Stimulated activated CD4-positive, alpha-beta T cell treated with anti-CD3 and anti-CD28 coated beads, Interleukin-4, amount 100 ng/mL, for 24 hours (primary cell): ENCODE data around the gene DLGAP1.
"Not testable (repeated sequence)": the region's sequence is repeated elsewhere in the genome, so short reads cannot be mapped to it uniquely, and the experiment has no call there.

Source experiments
- DNase-seq: peaks from one replicate; pipeline ENCODE4 v3.0.0-alpha.2; 2020

The DLGAP1 gene

DNA sequence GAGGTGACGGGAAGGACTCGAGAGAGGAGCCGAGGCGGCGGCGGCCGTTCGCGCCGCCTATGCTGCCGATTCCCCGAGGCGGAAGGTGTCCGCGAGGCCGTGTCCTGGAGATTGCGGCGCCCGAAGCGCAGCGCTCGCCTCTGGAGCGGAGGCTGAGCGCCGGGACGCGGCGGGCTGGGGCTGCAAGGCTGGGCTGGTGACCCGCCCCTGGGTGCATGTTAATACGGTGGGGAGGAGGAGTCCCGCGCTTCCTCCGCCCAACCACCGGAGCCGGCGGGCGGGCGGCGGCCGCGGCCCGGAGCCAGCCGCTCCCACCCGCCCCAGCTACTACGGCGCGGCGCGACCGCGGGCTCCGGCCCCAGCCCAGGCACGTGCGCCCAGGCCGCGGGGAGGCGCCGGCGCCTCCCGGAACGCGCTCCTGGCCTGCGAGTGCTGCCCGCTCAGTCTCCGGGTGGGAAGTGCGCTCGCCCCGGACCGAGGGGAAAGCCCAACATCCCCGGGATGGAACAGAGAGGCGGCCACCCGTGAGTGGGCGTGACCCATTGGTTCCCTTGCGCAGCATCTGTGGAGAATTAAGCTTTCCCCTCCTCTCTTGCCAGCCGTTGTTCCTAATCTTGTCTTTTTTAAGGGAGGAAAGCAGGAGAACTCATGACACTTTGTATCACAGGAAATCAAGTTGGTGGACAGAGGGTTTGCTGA lies at the start of gene DLGAP1:
Gene DLGAP1 (minus strand): TSS at position 195 of the 699 bp plus-strand sequence.
- DNase-seq, result no peak

DNA sequence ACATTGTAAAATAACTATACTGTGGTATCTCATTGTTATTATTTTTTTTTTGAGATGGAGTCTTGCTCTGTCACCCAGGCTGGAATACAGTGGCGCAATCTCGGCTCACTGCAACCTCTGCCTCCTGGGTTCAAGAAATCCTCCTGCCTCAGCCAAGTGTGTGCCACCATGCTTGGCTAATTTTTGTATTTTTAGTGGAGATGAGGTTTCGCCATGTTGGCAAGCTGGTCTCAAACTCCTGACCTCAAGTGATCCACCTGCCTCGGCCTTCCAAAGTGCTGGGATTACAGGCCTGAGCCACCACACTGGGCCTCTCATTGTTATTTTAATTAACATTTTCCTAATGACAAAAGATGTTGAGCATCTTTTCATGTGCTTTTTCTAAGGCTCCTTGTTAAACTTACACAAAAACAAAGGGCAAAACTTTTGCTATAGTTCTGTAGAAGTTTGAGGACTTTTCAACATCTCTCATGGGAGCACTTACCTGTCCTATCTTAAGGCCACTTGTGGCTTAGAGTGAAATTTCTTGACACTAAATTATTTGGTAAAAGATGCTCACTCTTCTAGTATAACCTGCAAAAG lies 39.7 kb upstream of the DLGAP1 start:
- DNase-seq, result not testable (repeated sequence)

DNA sequence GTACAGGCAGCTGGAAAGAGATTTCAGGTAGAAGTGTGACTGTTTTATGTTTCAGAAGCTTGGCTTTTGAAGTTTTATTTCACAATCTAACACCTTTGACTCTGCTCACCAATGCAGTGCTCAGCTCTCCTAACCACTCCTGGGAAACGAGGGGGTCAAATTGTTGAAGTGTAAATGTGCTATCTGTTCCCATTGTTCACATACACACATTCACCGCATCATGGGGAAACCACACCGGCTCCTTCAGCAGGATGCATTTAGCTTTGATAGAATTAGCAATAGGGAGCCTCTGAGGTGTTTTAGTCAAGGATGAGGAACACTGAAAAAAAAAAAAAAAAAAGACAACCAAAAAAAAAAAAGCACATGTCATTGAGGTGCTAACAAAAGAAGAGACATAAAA lies 13.4 kb upstream of the DLGAP1 start:
- DNase-seq, result no peak

DNA sequence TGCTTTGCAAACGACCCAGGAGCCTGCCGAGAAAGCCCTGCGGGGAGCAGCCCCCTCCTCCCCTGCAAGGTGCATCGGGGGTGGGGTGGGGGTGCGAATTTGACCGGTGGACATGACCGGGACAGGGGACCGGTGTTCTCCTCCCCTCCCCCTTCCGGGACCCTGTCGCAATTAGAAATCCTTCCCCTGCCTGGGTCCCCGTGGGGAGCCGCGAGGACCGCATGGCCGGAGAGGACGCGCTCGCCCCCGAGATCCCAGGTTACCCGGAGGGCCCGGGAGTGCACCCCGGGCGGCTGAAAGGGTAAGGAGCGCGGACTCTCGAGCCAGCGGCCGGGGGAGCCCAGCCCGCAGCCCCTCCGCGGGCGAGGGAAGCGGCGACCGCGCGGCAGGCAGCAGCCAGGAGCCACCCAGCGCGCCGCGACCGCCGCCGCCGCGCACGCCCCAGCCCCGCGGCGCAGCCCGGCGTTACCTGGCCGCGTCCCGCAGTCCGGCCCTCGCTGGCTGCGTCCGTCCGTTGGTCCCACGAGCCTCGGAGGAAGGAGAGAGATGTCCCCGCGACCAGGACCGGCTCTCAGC lies 482 bp downstream of the DLGAP1 start:
- DNase-seq, result no peak

DNA sequence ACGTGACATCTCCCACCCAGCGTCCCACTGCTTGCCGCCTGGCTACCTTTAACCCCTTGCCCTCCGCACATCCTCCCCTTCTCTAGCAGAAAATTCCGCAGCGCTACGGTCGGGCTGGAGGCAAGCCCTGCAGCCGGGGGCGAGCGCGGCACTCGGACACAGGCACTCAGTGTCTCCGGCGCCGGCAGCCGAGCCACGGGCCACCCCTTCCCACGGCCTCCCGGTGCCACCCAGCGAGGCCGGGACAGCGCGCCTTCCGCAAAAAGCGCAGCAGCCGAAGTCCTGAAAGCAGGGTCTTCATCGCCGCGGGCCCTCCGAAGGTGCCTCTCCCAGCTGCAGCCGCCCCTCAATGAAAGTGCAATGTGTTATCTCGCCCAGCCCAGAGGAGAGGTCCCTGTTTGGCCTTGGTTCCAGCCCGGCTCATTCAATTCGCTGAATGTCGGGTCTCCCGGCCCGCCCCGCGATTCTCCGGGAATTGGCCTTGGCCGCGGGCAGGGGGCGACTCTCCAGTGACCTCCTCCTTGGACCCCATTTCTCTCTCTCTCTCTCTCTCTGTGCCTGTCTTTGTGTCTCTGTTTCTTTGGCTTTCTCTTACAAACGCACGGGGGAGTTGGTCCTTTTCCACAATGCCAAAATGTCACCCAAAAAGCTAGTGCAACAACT lies 1.1 kb downstream of the DLGAP1 start:
- no peak for DNase-seq

DNA sequence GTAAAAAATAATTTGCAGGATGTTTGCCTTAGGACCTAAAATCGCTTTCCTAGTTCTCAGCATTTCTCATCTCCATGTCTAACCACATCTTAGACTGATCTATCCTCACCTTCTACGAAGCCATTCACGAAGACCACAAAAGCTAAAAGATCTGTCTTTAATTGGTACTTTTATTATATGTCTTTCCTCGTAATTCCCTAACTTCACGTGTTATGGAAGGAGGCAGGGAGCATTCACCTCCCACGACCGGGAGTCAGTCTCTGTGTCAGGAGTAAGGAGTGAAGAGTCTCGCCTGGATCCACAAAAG lies 1.6 kb downstream of the DLGAP1 start:
- DNase-seq, result no peak

DNA sequence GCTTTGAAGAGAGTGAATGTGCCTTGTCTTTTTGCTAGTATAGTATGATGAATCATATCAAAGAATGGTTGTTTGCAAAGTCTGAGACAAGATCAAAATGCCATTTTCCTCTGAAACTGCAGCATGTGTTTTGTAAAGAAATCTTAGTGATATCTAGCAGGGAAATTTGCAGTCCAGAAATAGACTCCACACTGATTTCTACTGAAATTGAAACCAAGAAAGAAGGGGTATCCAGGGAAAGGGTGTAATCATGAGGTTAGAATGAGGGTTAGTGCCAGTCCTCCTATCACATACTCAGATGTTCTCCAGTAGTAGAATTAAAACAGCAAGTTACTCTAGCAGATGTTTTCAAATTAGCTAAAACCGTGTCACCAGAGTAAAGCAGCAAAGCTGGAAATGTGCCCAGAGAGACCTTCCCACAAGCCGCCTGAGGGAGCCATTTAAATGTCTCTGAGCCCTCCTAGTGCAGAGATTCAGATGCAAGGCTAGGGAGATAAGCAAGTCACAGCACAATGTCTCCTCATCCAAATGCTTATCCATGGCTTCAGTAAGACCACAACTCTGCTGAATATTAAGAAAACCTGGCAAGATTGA lies 4.9 kb downstream of the DLGAP1 start:
- no peak for DNase-seq

DNA sequence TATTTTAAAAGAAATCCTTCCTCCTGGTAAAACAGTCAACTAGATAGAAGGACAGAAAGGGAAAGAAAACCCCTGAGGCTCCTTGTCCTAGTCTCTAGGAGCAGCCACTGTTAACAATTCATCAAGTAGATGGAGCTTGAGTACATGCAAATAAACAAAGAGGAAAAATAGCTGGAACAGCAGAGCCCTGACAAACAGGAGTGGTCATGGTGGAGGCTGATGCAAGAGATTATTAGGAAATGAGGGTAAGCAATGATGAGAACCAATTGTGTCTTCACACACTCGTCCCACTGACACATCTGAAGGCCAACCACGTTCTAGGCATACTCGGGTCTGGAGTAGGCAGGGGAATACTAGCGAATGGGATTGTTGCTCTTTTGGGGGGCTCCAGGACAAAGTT lies 9.2 kb downstream of the DLGAP1 start:
- DNase-seq, result no peak

DNA sequence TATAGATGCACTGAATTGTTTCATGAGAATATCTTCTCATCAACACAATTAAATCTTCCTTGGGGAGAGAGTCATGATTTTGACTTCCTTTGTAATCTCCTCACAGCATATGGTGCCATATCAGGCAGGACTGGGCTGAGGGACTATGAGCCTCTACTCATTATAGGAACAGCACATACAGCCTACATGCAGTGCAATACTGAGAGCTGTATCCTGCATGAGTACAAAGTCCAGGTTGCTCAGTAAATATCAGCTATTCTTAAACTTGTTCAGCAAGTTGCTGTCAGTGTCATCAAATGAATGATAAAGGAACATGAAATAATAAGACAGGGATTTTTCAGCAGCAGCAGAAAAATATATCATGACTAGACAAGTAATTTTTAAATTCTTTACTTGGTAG lies 10.8 kb downstream of the DLGAP1 start:
- no peak for DNase-seq

DNA sequence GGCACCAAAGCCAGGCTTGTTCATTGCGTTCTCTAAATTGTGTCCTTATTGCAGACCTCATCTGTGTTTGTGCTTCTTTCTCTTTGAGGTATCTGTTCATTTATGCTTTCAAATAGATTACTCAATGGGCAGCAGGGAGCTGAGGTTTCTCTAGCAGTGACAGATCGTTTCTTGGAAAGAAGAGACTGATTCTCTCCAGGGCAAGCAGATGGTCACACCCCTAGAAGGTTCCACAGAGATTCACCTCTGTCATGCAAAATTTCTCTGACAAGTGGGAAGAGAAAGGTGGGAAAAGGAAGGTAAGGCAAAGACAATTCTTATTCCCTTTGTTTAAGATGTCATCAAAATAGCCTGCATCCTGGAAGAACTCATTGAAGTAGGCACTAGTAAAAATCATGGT lies 14.0 kb downstream of the DLGAP1 start:
- DNase-seq, result no peak

DNA sequence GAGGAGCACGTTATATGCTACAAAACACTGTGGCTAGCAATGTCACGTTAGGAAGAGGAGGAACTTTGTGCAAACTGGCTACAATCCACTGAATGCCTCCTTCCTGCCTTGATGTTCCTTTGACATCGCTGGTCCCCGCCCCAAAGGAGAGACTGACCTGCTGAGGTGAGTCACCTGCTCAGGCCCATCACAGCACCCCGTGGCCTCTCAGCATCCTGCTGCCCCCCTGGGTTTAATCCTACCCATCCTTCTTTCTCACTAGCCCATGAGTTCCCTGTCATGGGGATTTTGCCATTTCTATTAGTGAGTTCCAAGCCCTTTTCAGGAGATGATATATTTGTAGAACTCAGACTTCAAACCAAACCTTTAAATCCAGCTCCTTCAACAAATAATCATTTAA lies 16.2 kb downstream of the DLGAP1 start:
- DNase-seq, result no peak

DNA sequence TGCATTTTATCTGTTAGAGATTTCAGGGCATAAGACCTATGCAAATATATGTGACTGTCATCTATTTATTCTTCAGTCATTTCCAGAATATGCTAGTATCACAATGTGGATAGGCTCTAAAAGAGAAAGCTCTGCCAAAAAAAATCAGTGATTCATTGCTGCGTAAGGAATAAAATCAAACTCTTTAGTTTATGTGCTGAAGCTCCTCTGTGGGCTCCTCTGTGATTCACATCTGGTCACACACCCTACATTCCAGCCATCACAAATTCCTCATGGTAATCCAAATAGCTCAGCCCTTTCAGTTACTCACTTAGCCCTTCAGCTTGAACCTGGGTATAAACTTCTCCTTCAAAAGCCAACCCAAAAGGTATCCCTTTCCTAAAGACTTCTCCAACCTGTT lies 21.4 kb downstream of the DLGAP1 start:
- DNase-seq, result no peak

DNA sequence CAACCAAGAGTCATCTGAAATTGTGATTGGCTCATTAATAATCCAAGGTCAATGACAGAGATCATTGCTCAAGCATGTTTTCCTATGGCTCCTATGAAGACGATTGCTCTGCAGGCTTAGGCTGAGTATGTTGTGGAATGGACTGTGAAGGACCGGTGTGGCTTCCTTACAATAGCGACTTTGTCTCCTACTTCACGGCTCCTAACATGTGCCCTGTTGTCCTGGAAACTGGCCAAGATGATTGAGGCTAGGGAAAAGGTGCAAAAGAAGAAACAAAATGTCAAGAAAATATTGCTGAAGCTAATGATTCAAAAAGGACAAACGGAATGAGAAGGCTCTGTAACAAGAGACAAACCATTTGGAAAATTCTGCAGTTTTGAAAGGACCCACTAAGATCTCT lies 24.3 kb downstream of the DLGAP1 start:
- DNase-seq, result no peak

DNA sequence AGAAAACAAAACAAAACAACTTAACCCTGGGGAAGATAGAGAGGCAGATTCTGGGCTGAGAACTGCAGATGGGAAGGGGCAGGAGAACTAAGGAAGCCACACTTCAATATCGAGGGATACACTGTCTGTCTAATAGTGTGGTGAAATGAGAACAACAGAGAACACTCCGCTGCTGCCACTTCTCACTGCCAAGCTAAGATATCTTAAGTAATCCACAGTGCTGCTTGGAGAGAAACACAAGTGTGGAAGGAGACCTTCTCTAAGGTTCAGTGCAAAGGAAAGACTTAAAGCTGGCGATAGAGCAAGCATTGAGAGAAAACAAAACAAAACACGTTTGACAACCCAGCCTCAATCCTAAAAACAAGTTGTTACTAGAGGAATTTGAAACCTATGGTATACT lies 37.4 kb downstream of the DLGAP1 start:
- no peak for DNase-seq

DNA sequence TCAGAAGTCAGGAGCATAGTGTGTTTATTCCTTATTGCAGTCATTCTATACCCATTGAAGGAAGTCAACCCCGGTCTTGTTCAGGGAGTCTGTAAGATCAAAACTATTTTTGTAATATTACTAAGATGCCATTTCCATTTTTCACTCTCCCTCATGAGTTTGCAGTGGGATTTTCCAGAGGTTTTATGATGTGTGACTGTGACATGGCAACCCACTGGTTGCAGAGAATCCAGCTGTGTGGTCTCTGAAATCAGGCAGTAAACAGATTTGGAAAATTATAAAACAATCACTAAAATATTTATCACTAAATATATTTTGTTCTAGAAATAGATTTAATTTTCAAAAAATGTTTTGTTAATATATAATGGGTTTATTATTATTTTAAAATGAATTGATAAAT lies 38.1 kb downstream of the DLGAP1 start:
- no peak for DNase-seq

DNA sequence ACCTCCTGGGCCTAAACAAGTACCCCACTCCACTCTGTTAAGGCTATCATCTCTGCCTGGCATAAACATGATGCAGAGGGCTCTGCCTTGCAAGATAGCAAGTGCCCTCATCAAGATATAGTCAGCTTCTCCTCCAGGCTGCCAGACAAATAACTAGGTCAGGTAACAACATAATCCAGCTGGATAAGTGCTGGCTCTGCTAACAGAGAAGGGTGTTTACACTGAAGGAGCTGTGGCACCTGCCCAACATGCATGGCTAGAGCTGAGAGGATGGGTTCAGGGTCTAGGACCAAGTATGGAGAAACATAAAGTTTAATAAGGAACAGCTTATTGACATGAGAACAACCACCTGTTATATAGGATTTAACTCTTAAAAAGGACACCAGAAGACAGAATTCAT lies 42.8 kb downstream of the DLGAP1 start:
- DNase-seq, result no peak

DNA sequence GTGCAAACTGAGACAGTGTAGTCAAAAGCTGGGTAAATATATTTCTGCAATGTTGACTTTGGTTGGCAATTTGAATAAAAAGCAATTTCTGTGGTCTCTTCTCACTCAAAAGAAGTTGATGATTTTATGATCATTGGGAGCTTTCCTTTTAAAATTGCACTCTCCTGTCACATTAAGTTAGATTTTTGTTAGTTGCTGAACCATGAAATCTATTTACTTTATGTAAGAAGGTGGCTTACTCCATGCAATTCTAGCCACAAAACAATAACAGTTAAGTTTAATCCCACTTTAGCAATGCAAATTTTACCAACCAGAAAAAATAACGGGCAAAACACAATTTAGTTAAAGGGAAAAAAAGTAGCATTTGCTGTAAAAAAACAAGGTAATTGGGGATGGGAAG lies 48.3 kb downstream of the DLGAP1 start:
- no peak for DNase-seq

DNA sequence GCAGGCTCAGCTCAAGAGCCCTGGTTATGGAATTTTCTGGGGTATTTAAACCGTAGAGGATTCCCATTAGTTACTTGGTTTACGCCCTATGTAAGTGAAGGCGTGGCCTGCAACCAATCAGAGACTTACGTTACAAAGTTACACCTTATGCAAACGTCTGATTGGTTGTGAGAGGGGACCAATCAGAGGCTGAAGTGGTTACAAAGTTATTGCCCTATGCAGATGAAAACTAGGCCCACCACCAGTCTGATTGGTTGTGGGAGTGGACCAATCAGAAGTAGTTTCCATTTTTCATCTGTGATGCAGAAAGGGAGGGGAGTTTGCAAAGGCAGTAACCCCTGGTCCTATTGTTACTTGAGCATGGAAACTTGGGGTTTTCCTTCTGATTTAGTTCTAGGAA lies 49.1 kb downstream of the DLGAP1 start:
- no peak for DNase-seq

DNA sequence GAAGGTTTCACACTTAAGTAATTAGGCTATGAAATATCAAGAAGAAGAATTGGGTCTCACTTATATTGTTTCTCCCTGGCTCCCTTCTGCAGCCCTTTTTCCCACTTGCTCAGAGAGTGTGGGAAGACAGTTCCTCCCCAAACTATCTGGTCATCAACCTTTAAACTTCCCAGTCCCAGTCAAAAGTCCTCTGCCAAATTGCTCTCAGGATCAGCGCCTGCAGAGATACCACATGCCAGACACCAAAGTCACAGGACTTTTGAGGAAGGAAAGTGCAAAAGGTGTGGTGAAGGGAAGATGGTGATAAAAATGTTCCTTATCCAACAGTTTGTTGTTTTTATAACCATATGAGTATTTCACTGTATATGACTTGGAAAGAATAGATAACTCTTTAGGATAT lies 51.3 kb downstream of the DLGAP1 start:
- DNase-seq, result no peak

DNA sequence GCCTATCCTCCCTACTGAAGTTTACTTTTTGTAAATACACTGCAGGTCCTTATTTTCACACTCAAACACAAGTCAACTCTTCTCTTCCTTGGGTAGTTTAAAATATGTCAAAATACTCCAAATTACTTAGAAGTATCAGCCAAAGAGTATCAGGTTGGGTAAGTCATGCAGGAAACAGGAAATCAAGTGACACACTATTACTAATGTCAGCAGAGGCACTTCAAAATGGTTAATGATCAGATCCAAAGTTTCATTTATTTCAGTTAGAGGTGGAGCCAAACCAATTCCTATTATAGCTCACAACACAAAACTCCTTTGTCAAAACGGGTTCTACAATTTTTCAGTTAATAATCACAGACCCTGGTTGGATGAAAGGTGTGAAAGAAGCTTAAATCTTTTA lies 54.2 kb downstream of the DLGAP1 start:
- no peak for DNase-seq

DNA sequence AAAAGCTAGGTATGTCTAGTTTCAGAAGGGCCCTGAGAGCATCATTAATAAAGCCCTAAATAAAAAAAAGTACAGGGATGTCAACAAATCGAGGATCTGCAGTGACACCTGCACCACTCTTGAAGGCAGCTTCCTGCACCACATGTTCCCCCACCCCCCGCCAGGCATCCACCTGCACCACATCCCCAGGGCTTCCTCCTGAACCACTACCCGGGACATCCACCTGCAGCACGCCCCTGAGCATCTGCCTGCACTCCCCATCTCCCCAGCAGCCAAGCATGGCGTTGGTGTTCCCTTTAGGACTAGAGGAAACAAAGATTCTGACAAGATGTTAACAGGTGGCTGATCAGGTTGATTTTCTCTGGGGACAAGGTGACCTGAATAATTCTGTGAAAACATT lies 55.2 kb downstream of the DLGAP1 start:
- DNase-seq, result no peak

DNA sequence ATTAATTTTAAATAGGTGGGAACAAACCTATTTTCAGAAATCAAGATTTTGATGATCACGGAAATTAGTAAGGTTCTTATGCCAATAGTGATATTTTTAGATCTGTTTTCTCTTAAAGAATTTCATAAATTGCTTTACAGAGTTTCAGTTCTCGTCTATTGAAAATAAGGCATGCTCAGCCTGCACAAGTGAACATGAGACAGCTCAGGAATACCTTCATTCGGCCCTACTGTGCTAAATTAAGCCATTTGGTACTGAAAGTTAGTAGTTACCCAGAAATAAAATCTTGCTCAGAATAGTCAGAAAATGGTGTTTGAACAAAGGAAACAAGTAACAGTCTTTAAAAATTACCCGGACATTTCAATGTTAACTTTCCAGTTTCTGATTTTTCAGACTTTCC lies 60.4 kb downstream of the DLGAP1 start:
- no peak for DNase-seq

DNA sequence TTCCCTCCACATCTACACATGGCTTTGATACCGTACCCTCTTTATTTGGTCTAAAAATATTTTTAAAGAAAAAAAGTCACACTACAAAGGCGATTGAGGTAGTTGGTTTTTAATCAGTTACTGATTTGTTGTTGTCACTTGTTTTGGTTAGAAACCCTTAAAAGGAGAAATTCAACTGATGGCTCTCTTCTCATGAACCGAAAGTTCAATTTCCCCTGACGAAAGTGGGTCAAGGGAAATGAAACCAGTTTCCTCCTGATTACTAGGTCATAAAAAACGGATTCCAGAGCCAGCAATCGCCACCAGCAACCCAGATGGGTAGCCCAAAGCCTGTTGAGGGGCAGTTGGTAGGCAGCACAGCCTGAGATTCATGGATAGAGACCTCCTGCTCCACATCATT lies 63.2 kb downstream of the DLGAP1 start:
- no peak for DNase-seq

DNA sequence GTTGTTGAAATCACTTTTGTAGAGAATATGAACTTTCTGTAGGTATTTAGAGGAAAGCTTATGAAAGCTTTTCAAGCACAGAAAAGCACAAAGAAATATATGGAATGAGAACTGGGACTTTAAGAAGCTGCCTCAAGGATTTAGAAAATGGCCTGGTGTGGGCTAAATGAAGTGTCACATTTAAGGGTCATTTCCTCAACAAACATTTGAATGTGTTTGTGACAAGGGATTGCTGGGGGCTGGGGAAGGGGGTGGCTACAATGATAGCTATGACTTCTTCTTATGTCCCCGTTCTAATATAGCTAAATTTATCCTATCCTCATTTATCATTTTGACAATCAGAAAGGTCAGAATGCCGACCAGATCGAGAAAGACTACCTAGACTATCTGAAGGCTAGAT lies 69.2 kb downstream of the DLGAP1 start:
- no peak for DNase-seq
